ENCODE data around the gene CCDC14. TPM values are rescaled to one million over a fixed set of nuclear protein-coding genes. Genes with fewer than 3 reads are reported as not detected.

The CCDC14 gene
- total and polyA plus RNA-seq, 7 donors, result 3.5 to 7.3 (median 5.6) TPM

DNA sequence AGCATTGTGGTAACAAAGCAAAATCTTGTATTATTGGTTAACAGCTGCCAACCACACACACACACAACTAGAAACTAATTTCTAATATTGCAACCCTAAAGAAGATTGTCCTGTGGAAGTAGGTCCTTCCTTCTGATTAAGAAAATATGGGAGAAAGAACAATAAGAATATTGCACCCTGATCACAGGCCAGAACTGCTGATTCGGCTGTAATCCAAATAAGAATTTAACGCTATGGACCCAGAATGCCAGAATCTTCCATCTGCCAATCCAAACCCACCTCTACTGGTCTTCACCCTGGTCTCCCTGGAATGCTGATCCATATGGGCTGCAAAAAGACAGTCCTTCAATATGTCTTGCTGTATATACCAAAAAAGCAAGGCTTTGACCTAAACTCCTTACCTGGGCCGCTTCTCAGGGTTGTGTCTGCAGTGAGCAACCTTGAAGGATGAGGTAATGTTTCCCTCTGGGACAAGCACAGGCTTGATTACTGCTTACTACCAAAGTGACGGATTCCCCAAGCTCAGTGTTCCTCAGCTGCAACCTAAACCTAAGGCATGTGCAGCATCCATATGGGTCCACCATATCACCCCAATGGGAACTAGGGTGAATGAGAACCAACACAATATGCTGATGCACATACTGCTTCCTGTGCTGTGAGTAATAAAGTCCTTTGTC lies 8.0 kb downstream of the CCDC14 start:
- intact Hi-C loops (cut with DNase I), result no loop called here
- 84 to 94% (median 87%) methylated on average over 4 of the region's 4 CpGs for WGBS, 3 donors
- H3K4me3 ChIP-seq, result no peak overlapping the region
- H3K27me3 ChIP-seq (ENCODE audit: insufficient read depth in 3 of 3, low read length in 2 of 3), result no peaks in the 10 kb centered on the region
- ATAC-seq (no peak), DNase-seq (no peak)
- H3K36me3 ChIP-seq (ENCODE audit: insufficient read depth in 1 of 2, low read depth in 1 of 2), result peaks cover 2 to 72% of the 10 kb centered on the region in 2 donors
- H3K27ac ChIP-seq, result no peak overlapping the region
- TF ChIP-seq, protein P1, sequence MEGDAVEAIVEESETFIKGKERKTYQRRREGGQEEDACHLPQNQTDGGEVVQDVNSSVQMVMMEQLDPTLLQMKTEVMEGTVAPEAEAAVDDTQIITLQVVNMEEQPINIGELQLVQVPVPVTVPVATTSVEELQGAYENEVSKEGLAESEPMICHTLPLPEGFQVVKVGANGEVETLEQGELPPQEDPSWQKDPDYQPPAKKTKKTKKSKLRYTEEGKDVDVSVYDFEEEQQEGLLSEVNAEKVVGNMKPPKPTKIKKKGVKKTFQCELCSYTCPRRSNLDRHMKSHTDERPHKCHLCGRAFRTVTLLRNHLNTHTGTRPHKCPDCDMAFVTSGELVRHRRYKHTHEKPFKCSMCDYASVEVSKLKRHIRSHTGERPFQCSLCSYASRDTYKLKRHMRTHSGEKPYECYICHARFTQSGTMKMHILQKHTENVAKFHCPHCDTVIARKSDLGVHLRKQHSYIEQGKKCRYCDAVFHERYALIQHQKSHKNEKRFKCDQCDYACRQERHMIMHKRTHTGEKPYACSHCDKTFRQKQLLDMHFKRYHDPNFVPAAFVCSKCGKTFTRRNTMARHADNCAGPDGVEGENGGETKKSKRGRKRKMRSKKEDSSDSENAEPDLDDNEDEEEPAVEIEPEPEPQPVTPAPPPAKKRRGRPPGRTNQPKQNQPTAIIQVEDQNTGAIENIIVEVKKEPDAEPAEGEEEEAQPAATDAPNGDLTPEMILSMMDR (IDR thresholded peaks at IDR 0.05), result no peak
- H3K9me3 ChIP-seq, result no peaks in the 10 kb centered on the region
- no peaks in the 10 kb centered on the region for H3K4me1 ChIP-seq

DNA sequence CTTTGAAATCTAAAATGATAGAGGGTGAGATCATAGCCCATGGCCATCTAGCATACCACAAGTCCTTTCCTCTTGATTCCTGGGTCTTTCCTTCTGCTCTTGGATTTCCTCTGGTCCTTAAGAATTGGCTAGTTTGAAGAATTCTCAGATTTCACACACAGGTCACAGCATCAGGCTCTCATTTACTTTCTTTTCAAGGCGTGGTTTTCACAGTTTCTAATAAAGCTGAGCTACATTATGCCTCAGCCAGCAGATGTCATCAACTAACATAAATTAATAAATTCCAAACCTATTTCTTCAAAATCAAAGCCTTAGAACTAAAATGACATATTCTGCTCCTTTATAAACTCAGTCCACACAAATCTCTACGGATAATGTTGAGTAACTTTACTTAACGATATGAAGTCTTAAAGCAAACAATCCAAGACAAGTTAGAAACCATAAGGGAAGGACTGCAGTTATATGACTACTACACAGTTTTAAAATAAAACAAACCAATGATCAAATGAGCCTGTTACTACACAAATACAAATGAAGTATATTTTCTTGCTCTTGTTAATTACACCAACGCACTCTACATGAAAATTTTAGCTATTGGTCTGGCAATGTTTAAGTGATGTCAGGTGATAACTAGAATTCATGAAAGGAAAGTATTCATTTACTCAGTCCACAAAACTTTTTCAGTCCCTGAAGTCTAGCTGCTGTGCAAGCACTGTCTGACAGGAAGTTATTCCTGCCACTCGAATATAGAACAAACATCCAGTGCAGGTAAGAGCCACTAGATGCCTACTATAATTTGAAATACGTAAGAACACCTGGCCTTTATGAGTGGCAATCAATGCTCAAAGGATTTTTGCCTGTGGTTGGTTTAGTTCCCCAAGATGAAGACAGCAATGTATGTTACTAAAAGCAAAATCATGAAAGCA lies 9.2 kb downstream of the CCDC14 start:
- TF ChIP-seq, protein P1 (IDR thresholded peaks at IDR 0.05), result no peak
- 83 to 86% (median 83%) methylated on average over 6 of the region's 6 CpGs for WGBS, 3 donors
- no peak for ATAC-seq
- intact Hi-C loops (cut with DNase I), result no loop called here
- Histone ChIP-seq H3K4me3 (no peak overlapping the region), H3K4me1 (no peaks in the 10 kb centered on the region), H3K36me3 (ENCODE audit: insufficient read depth in 1 of 2, low read depth in 1 of 2) (peaks cover 2 to 84% of the 10 kb centered on the region in 2 donors), H3K27ac (no peak overlapping the region), H3K27me3 (ENCODE audit: insufficient read depth in 3 of 3, low read length in 2 of 3) (no peaks in the 10 kb centered on the region), H3K9me3 (no peaks in the 10 kb centered on the region)
- no peak for DNase-seq

DNA sequence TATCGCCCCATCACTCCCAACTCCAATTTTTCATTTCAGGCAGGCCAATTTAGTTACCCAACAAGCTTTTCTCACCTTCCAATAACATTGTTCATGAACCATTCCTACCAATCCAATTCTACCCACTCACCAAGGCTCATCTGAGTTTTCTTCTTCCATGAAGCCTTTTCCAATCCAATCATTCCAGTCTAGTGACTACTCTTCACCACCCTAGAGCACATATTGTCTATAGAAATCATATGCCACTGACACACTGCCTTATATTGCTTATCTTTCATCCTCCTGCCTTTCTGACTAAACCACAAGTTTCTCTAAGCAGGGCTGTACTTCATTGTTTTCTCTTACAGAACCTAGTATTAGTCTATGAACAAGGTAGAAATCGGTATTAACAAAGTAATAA lies 11.4 kb downstream of the CCDC14 start:
- Histone ChIP-seq H3K36me3 (ENCODE audit: insufficient read depth in 1 of 2, low read depth in 1 of 2) (peaks cover 2 to 81% of the 10 kb centered on the region in 2 donors), H3K27ac (no peak overlapping the region), H3K4me3 (no peak overlapping the region), H3K9me3 (no peaks in the 10 kb centered on the region), H3K4me1 (no peaks in the 10 kb centered on the region), H3K27me3 (ENCODE audit: insufficient read depth in 3 of 3, low read length in 2 of 3) (no peaks in the 10 kb centered on the region)
- 97 to 99% (median 98%) methylated on average over 2 of the region's 2 CpGs for WGBS, 3 donors
- no peak for DNase-seq
- no peak for ATAC-seq
- TF ChIP-seq, protein P1 (IDR thresholded peaks at IDR 0.05), result no peak
- intact Hi-C loops (cut with DNase I), result no loop called here

DNA sequence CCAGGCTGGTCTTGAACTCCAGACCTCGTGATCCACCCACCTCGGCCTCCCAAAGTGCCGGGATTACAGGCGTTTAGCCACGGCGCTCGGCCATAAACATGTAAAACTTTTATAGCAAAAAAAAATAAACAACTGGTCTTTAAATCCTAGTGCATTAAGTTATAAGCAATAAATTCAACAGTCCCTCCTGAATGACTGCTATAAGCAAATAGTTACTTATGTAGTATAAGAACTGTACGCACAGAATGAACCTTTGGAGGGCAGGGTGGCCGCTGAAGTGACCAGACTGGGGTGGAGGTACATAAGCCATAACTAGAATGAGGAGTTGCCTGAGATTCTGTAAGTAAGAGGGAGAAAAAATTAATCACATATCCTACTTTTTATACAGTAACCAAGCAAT lies 12.6 kb downstream of the CCDC14 start:
- ATAC-seq, result no peak
- TF ChIP-seq, protein P1 (IDR thresholded peaks at IDR 0.05), result no peak
- peaks cover 9 to 81% of the 10 kb centered on the region in 2 donors for H3K36me3 ChIP-seq (ENCODE audit: insufficient read depth in 1 of 2, low read depth in 1 of 2)
- no peak for DNase-seq
- H3K4me1 ChIP-seq, result no peaks in the 10 kb centered on the region
- no peaks in the 10 kb centered on the region for H3K9me3 ChIP-seq
- 97 to 98% (median 98%) methylated on average over 9 of the region's 9 CpGs for WGBS, 3 donors
- intact Hi-C loops (cut with DNase I), result no loop called here
- H3K27ac ChIP-seq, result no peak overlapping the region
- H3K4me3 ChIP-seq, result no peak overlapping the region
- no peaks in the 10 kb centered on the region for H3K27me3 ChIP-seq (ENCODE audit: insufficient read depth in 3 of 3, low read length in 2 of 3)
